Body of pancreas (tissue), 4 donors: ENCODE measurements around the gene HPGDS. TPM values are rescaled to one million over a fixed set of nuclear protein-coding genes. Genes with fewer than 3 reads are reported as not detected.

Experiments used
- ATAC-seq: fragments of 150-250 bp; one replicate; pipeline ENCODE4 v1.9.1; 2016
- DNase-seq, 4 donors: peaks; one replicate each; pipeline ENCODE4 v3.0.0-alpha.2; 2019
- H3K27ac ChIP-seq, 4 donors: fragments of 200-600 bp; sonication (generic); 1 replicate in 3 of 4; 2 replicates in 1 of 4; pipeline versions ENCODE4 v1.5.1 to v1.6.1; 2016 to 2019; ENCODE audit warnings: mild to moderate bottlenecking in 1 of 4, mixed read lengths in 1 of 4, moderate library complexity in 1 of 4
- H3K27me3 ChIP-seq, 2 donors: fragments of 200-600 bp; sonication (generic); one replicate each; pipeline ENCODE4 v1.6.0; 2016; ENCODE audit warnings: mild to moderate bottlenecking in 1 of 2
- H3K36me3 ChIP-seq, 2 donors: fragments of 200-600 bp; sonication (generic); replicated peaks in 1 of 2; 2 replicates each; pipeline ENCODE4 v1.5.1; 2016; ENCODE audit warnings: low read depth in 2 of 2; ENCODE audit not compliant: insufficient read depth in 1 of 2
- H3K4me1 ChIP-seq: fragments of 200-600 bp; sonication (generic); one replicate; pipeline ENCODE4 v1.6.0; 2016
- H3K4me3 ChIP-seq, 2 donors: fragments of 200-600 bp; sonication (generic); 1 replicate in 1 of 2; 2 replicates in 1 of 2; pipeline ENCODE4 v1.5.1; 2016 to 2019
- H3K9me3 ChIP-seq, 3 donors: fragments of 200-600 bp; sonication (generic); 1 replicate in 2 of 3; 2 replicates in 1 of 3; pipeline ENCODE4 v1.5.1; 2016
- POLR2A ChIP-seq, 3 donors: fragments of 450-650 bp; IDR thresholded peaks; one replicate each; pipeline ENCODE4 v1.6.1; 2016; ENCODE audit warnings: antibody characterized with exemption in 3 of 3, mild to moderate bottlenecking in 2 of 3
- WGBS, 2 donors: methylation state at CpG; one replicate each; pipeline ENCODE4 v1.1.5; 2017; 5-methylcytosine and 5-hydroxymethylcytosine counted together
- intact Hi-C: fragments of 100-400 bp; cut with DNase I; formaldehyde crosslinking; loops from one replicate; pipeline ENCODE4 v1.15.1; 2023
- total RNA-seq, 2 donors: library from RNA; depleted of rRNA; stranded (reverse); fragments of >200 nt; gene quantifications; one replicate each; pipeline ENCODE4 v1.1.0, GENCODE V29; 2016
- TF ChIP-seq, protein P1 (sequence below), 7 experiments: fragments of 450-650 bp in 4 of 7; fragments of 200-600 bp in 3 of 7; sonication (generic) in 3 of 7; IDR thresholded peaks; one replicate each; pipeline ENCODE4 v1.5.1; 2016 to 2019; ENCODE audit warnings: antibody characterized with exemption in 7 of 7

Gene HPGDS
- total RNA-seq, 2 donors from 2014 or later = 1.8 to 3.6 TPM

DNA sequence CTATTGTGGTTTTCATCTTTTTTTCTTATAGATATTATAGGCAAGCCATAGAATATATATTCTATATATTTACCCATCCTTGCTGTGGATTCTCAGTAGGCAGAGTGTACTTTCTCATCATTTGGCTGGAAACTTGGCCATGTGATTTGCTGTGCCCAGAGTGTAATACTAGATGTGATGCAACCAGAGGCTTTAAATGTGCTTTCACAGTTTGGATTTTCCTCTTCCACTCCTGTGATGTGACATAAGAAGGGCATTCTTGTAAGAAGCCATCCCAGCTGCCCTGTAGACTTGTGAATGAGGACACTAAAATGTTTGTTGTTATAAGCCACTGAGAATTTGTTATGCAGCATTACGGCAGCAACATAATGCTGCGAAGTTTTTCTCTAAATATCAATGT is 10.4 kb upstream of the HPGDS start:
- H3K4me1 ChIP-seq = no peaks in the 10 kb centered on the region
- H3K27ac ChIP-seq = no peak overlapping the region
- no peak overlapping the region for H3K4me3 ChIP-seq
- H3K36me3 ChIP-seq = no peaks in the 10 kb centered on the region
- no peaks in the 10 kb centered on the region for H3K27me3 ChIP-seq
- intact Hi-C loops = no loop called here
- H3K9me3 ChIP-seq = no peaks in the 10 kb centered on the region
- TF ChIP-seq, protein P1, sequence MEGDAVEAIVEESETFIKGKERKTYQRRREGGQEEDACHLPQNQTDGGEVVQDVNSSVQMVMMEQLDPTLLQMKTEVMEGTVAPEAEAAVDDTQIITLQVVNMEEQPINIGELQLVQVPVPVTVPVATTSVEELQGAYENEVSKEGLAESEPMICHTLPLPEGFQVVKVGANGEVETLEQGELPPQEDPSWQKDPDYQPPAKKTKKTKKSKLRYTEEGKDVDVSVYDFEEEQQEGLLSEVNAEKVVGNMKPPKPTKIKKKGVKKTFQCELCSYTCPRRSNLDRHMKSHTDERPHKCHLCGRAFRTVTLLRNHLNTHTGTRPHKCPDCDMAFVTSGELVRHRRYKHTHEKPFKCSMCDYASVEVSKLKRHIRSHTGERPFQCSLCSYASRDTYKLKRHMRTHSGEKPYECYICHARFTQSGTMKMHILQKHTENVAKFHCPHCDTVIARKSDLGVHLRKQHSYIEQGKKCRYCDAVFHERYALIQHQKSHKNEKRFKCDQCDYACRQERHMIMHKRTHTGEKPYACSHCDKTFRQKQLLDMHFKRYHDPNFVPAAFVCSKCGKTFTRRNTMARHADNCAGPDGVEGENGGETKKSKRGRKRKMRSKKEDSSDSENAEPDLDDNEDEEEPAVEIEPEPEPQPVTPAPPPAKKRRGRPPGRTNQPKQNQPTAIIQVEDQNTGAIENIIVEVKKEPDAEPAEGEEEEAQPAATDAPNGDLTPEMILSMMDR (IDR thresholded peaks at IDR 0.05) = no peak
- no peak for TF ChIP-seq POLR2A (IDR thresholded peaks at IDR 0.05)
- DNase-seq (no peak), ATAC-seq (no peak)
- WGBS, 2 donors = 97 to 100% methylated on average over 2 of the region's 2 CpGs

DNA sequence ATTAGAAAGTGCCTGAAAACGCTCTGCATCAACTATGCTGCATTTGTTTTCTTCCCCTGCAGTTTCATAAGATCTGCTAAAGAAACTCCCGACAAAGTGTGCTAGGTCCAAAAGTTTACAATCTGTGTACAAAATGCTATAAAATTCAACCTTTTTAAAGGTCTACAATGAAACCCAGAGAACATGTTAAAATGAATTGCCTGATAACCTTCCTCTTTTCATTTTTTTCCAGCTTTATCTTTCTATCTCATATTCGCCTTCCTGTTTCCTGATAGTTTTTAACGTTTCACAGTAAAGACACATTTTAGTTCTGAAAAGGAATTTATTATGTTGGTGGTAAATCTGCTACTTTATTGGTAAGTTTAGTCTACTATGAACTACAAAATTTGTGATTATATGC is 9.5 kb upstream of the HPGDS start:
- intact Hi-C loops = no loop called here
- WGBS, 2 donors = 51 to 52% methylated on average over 4 of the region's 4 CpGs
- TF ChIP-seq POLR2A (IDR thresholded peaks at IDR 0.05) = no peak
- TF ChIP-seq, protein P1 (IDR thresholded peaks at IDR 0.05) = no peak
- Histone ChIP-seq H3K36me3 (no peaks in the 10 kb centered on the region), H3K9me3 (no peaks in the 10 kb centered on the region), H3K4me3 (no peak overlapping the region), H3K4me1 (no peaks in the 10 kb centered on the region), H3K27ac (no peak overlapping the region), H3K27me3 (no peaks in the 10 kb centered on the region)
- ATAC-seq = no peak
- no peak for DNase-seq

DNA sequence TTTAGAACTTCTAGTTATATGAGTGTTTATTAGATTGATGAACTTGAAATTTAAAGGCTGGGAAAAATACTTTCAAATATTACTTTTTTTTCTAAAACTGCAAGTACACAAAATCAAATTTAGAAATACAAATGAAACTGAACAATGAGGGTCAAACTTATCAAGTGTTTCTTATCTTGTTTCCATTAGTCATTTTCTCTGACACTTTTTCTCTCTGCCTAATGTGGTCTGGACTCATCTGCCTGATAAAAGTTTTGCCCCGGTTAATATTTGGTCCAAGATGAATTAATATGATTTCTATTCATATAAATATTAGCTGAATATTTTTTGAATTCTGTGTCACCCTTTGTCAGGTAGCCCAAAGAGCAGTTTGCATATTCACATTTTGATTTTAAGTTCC is 8.7 kb upstream of the HPGDS start:
- WGBS, 2 donors = 45 to 73% methylated on average over 1 of the region's 1 CpG
- Histone ChIP-seq H3K36me3 (no peaks in the 10 kb centered on the region), H3K27me3 (no peaks in the 10 kb centered on the region), H3K4me1 (no peaks in the 10 kb centered on the region), H3K4me3 (no peak overlapping the region), H3K9me3 (no peaks in the 10 kb centered on the region), H3K27ac (no peak overlapping the region)
- intact Hi-C loops = no loop called here
- ATAC-seq (no peak), DNase-seq (no peak)
- TF ChIP-seq POLR2A (IDR thresholded peaks at IDR 0.05) = no peak
- TF ChIP-seq, protein P1 (IDR thresholded peaks at IDR 0.05) = no peak

DNA sequence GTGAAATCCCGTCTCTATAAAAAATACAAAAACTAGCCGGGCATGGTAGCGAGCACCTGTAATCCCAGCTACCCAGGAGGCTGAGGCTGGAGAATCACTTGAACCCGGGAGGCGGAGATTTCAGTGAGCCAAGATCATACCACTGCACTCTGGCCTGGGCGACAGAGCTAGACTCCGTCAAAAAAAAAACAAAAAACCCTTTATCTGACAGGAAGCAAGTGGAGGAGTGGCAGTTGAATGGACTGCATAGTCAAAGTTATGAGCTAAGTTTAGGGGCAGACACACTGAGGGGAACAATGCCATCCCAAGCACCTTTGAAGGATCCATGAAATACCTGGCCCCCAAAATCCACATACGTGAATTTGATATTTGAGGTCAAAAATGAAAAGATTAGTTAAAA is 7.5 kb upstream of the HPGDS start:
- H3K4me3 ChIP-seq = no peak overlapping the region
- TF ChIP-seq, protein P1 (IDR thresholded peaks at IDR 0.05) = no peak
- TF ChIP-seq POLR2A (IDR thresholded peaks at IDR 0.05) = no peak
- no peak overlapping the region for H3K27ac ChIP-seq
- WGBS, 2 donors = 80 to 92% methylated on average over 8 of the region's 8 CpGs
- no peak for DNase-seq
- no peak for ATAC-seq
- H3K4me1 ChIP-seq = peaks cover 9% of the 10 kb centered on the region
- intact Hi-C loops = no loop called here
- no peaks in the 10 kb centered on the region for H3K36me3 ChIP-seq
- no peaks in the 10 kb centered on the region for H3K9me3 ChIP-seq
- H3K27me3 ChIP-seq = no peaks in the 10 kb centered on the region

DNA sequence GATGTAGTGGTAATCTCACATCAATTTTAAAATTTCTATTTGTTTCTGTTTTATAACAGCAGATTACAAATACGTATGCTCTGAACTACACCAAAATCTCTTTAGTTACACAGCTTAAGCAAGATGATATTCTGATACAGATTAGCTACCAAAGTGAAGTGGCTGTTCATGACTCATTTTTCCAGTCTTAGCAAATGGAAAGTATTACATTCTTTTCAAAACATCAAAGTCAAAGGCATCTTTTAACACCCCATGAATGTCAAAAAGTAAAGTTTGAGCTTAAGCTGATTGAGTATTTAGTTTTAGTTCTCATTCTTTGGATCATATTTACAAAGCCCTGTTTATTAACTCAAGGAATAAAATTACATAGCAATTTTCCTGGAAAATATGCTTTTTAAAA is 6.6 kb upstream of the HPGDS start:
- H3K27ac ChIP-seq = no peak overlapping the region
- H3K36me3 ChIP-seq = no peaks in the 10 kb centered on the region
- H3K4me1 ChIP-seq = peaks cover 9% of the 10 kb centered on the region
- ATAC-seq (no peak), DNase-seq (no peak)
- no peaks in the 10 kb centered on the region for H3K27me3 ChIP-seq
- no peak for TF ChIP-seq POLR2A (IDR thresholded peaks at IDR 0.05)
- TF ChIP-seq, protein P1 (IDR thresholded peaks at IDR 0.05) = no peak
- whole genome bisulfite sequencing, 2 donors = 79 to 81% methylated on average over 1 of the region's 1 CpG
- H3K9me3 ChIP-seq = no peaks in the 10 kb centered on the region
- intact Hi-C loops = no loop called here
- no peak overlapping the region for H3K4me3 ChIP-seq
